Smooth muscle cell of the brain vasculature (primary cell): ENCODE results near the gene CERK.
"Not testable (repeated sequence)": the region's sequence is repeated elsewhere in the genome, so short reads cannot be mapped to it uniquely, and the experiment has no call there.

ENCODE experiments used
- DNase-seq: peaks from one replicate; pipeline ENCODE4 v3.0.0-alpha.2; 2012; ENCODE audit warnings: low read depth, low spot score

The CERK gene

GRCh38 chr22:46749682-46750529 is 11.9 kb upstream of the CERK start:
- DNase-seq: no peak

GRCh38 chr22:46748908-46749675 is 11.0 kb upstream of the CERK start:
- no peak for DNase-seq

GRCh38 chr22:46748206-46748907 is 10.3 kb upstream of the CERK start:
- DNase-seq: no peak

GRCh38 chr22:46747646-46748045 is 9.6 kb upstream of the CERK start:
- DNase-seq: no peak

GRCh38 chr22:46746620-46747019 is 8.6 kb upstream of the CERK start:
- no peak for DNase-seq

GRCh38 chr22:46746192-46746591 is 8.1 kb upstream of the CERK start:
- no peak for DNase-seq

GRCh38 chr22:46744581-46744980 is 6.5 kb upstream of the CERK start:
- no peak for DNase-seq

- DNase-seq: no peak
Observed at GRCh38 chr22:46742576-46743221, 4.6 kb upstream of the CERK start.

- DNase-seq: no peak
Observed at GRCh38 chr22:46741974-46742519, 4.0 kb upstream of the CERK start.

- DNase-seq: no peak
Observed at GRCh38 chr22:46740910-46741780, 3.1 kb upstream of the CERK start.

GRCh38 chr22:46739094-46739870 is 1.2 kb upstream of the CERK start:
- DNase-seq: no peak

- DNase-seq: no peak
Observed at GRCh38 chr22:46738647-46739093, 618 bp upstream of the CERK start.

- no peak for DNase-seq
Observed at GRCh38 chr22:46737105-46737975, 712 bp downstream of the CERK start.

GRCh38 chr22:46736705-46737104 is 1.3 kb downstream of the CERK start:
- DNase-seq: no peak

- DNase-seq: no peak
Observed at GRCh38 chr22:46735747-46736608, 2.1 kb downstream of the CERK start.

GRCh38 chr22:46734830-46735453 is 3.1 kb downstream of the CERK start:
- DNase-seq: no peak

GRCh38 chr22:46734213-46734722 is 3.8 kb downstream of the CERK start:
- DNase-seq: not testable (repeated sequence)
